Measurements from ENCODE around the gene PPM1H.

DNA sequence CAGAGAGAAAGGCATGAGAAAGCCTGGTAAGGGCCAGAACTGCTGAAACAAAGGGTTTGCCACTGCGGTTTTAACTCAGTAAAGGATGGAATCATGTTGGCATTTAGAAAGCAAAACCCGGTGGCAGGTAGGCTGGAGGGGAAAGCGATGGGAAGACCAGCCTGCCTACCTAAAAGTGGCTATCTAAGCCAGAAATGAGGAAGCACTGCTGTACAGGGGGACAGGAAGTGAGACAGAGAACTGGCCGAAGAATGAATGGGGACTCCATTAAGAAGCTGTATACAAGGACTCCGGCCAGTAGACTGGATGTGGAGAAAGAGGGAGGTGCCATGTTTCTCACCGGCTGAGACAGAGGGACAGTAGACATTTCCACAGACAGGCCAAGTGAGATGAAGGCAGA, 48.2 kb downstream of the PPM1H start:
- TF ChIP-seq, protein P1, sequence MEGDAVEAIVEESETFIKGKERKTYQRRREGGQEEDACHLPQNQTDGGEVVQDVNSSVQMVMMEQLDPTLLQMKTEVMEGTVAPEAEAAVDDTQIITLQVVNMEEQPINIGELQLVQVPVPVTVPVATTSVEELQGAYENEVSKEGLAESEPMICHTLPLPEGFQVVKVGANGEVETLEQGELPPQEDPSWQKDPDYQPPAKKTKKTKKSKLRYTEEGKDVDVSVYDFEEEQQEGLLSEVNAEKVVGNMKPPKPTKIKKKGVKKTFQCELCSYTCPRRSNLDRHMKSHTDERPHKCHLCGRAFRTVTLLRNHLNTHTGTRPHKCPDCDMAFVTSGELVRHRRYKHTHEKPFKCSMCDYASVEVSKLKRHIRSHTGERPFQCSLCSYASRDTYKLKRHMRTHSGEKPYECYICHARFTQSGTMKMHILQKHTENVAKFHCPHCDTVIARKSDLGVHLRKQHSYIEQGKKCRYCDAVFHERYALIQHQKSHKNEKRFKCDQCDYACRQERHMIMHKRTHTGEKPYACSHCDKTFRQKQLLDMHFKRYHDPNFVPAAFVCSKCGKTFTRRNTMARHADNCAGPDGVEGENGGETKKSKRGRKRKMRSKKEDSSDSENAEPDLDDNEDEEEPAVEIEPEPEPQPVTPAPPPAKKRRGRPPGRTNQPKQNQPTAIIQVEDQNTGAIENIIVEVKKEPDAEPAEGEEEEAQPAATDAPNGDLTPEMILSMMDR (conservative IDR thresholded peaks at IDR 0.05; ENCODE audit: low read length): no peak
- no peak for TF ChIP-seq EZH2phosphoT487 (IDR thresholded peaks at IDR 0.05; ENCODE audit: borderline replicate concordance)

Data from Loucy (cell line).